Measurements from ENCODE around the gene PTPRE.

The PTPRE gene

DNA sequence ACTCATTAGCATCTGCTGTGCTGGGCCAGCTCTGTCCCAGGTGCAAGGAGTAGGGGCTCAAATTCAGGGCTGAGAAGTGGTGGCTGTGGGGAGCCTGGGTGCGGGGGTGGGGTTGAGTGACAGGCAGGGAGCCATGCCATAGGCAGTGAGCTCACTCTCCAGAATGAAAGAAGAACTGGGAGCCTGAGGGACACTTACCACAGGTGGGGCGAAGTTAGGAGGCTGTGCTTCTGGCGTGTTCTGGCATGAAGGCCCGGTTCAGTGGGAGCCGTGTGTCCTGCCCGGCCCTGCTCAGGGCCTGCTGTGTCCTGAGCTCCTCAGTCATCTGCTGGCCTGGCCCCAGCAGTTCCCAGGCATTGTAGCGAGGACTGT is 156.8 kb downstream of the PTPRE start:
- Histone ChIP-seq H3K4me1 (peaks cover 0 to 65% (median 46%) of the 10 kb centered on the region in 4 donors), H3K27me3 (no peaks in the 10 kb centered on the region), H3K27ac (peak overlapping the region; percentile 29 to 43), H3K36me3 (peaks cover 0 to 28% (median 9%) of the 10 kb centered on the region in 3 donors), H3K4me3 (no peak overlapping the region), H3K9me3 (no peaks in the 10 kb centered on the region)
- peak in 1 of 2 donors; percentile 64 for DNase-seq
- TF ChIP-seq, protein P1, sequence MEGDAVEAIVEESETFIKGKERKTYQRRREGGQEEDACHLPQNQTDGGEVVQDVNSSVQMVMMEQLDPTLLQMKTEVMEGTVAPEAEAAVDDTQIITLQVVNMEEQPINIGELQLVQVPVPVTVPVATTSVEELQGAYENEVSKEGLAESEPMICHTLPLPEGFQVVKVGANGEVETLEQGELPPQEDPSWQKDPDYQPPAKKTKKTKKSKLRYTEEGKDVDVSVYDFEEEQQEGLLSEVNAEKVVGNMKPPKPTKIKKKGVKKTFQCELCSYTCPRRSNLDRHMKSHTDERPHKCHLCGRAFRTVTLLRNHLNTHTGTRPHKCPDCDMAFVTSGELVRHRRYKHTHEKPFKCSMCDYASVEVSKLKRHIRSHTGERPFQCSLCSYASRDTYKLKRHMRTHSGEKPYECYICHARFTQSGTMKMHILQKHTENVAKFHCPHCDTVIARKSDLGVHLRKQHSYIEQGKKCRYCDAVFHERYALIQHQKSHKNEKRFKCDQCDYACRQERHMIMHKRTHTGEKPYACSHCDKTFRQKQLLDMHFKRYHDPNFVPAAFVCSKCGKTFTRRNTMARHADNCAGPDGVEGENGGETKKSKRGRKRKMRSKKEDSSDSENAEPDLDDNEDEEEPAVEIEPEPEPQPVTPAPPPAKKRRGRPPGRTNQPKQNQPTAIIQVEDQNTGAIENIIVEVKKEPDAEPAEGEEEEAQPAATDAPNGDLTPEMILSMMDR (IDR thresholded peaks at IDR 0.05): no peak
- intact Hi-C loops (cut with DNase I; ENCODE audit: low total_unique reads): no loop called here

DNA sequence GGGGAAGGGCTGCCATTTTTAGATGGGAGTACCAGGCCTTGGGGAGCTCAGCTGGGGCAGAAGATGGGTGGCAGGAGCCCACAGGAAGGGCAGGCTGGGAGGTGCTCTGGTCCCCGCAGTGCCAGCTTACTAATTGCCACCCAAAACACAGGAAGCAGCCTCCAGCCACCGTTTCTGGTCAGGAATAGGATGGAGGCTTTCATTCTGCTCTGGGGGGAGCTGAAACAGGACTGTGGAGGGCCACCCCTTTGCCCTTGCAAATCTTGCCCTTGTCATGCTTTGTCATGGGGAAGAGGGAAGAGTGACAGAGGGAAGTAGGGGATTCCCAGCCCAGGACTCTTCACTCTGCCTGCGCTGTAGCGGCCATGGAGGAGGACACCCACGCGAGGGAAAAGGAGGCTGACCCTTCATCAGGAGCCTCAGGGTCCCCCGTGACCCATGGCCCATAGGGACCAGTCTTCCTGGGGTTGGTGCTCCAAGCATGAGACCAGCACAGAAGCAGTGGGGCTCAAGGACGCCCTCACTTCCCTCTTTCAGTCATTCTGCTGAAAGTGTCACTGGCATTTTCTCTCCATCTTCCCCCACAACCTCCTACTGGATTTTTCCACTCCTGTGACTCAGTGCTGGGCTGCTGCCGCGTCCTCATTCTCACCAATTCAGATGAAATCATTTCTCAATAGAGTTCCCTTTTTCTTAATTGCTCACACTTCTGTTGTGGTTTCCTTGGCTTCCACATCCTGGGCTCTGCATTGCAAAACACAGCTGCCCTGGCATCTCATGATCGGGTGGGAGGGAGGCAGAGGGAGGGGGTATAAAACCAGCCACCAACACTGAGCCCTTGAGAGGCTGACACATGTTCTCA is 157.4 kb downstream of the PTPRE start:
- intact Hi-C loops (cut with DNase I; ENCODE audit: low total_unique reads): no loop called here

DNA sequence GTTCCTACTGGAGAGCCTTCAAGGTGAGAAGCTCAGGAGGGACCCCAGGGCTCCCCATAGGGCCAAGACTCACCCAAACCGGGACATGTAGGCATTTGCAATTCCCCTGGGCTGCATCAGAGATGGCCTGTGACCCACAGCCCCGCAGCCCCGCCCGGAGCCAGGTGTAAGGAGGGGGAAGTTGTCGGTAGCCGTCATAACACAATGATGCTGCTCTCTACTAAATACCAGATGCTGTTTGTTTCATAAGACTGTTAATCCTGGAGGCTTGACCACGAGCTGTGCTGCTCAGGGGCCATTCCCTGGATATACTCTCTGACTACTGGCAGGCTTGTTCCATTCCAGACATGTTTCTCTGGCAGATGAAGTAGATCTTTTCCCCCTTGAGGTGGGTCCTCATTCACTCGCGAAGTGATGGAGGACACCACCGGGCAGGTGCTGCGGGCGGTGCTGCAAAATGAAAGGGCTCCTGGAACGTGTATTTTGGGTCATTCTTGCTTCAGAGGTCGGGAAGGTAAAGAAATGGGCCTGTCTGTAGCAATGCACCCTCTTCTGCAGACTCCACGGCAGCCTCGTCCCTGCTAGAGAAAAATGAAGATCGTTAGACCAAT is 158.2 kb downstream of the PTPRE start:
- TF ChIP-seq, protein P1 (IDR thresholded peaks at IDR 0.05): no peak
- DNase-seq: no peak
- H3K36me3 ChIP-seq: peaks cover 0 to 32% (median 13%) of the 10 kb centered on the region in 3 donors
- peaks cover 0 to 52% (median 37%) of the 10 kb centered on the region in 4 donors for H3K4me1 ChIP-seq
- H3K27me3 ChIP-seq: no peaks in the 10 kb centered on the region
- H3K9me3 ChIP-seq: no peaks in the 10 kb centered on the region
- H3K27ac ChIP-seq: no peak overlapping the region
- intact Hi-C loops (cut with DNase I; ENCODE audit: low total_unique reads): no loop called here
- H3K4me3 ChIP-seq: no peak overlapping the region

More for the DNA sequence above, 157.4 kb downstream of the PTPRE start:
- H3K4me1 ChIP-seq: peaks cover 0 to 59% (median 40%) of the 10 kb centered on the region in 4 donors
- peak; percentile 82 to 83 for DNase-seq
- no peak overlapping the region for H3K4me3 ChIP-seq
- no peaks in the 10 kb centered on the region for H3K9me3 ChIP-seq
- no peaks in the 10 kb centered on the region for H3K27me3 ChIP-seq
- TF ChIP-seq, protein P1 (IDR thresholded peaks at IDR 0.05): no peak
- peak overlapping the region; percentile 29 to 43 for H3K27ac ChIP-seq
- H3K36me3 ChIP-seq: peaks cover 0 to 28% (median 9%) of the 10 kb centered on the region in 3 donors

DNA sequence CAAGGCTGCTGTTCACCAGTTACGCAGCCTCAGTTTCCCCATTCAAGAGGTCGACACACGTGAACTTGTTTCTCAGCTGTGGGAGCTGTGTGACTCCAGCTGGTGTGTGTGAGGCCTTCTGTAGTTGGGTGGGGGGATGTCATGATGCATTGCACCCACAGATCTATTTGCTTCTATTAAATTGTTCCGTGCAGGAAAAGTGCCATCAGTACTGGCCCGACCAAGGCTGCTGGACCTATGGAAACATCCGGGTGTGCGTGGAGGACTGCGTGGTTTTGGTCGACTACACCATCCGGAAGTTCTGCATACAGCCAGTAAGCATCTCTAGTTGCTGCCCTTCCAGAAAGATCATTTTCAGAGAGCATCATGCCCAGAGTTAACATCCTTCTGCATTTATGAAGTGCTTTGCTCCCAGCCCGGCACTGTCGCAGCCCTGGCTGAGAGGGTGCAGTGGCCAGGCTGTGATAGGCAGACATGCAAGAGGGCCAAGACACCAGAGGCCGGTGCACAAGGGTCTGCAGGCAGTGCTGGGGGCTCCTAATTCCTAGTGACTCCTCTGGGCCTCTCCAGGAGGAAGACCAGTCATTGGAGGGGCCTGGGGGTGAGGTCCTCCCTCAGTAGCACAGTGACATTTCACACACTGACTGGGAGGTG is 159.1 kb downstream of the PTPRE start:
- no peak overlapping the region for H3K4me3 ChIP-seq
- peak in 1 of 2 donors; percentile 42 for DNase-seq
- H3K36me3 ChIP-seq: peaks cover 0 to 41% (median 22%) of the 10 kb centered on the region in 3 donors
- peaks cover 0 to 42% (median 32%) of the 10 kb centered on the region in 4 donors for H3K4me1 ChIP-seq
- no peak overlapping the region for H3K27ac ChIP-seq
- H3K27me3 ChIP-seq: no peaks in the 10 kb centered on the region
- TF ChIP-seq, protein P1 (IDR thresholded peaks at IDR 0.05): no peak
- H3K9me3 ChIP-seq: no peaks in the 10 kb centered on the region
- intact Hi-C loops (cut with DNase I; ENCODE audit: low total_unique reads): no loop called here

DNA sequence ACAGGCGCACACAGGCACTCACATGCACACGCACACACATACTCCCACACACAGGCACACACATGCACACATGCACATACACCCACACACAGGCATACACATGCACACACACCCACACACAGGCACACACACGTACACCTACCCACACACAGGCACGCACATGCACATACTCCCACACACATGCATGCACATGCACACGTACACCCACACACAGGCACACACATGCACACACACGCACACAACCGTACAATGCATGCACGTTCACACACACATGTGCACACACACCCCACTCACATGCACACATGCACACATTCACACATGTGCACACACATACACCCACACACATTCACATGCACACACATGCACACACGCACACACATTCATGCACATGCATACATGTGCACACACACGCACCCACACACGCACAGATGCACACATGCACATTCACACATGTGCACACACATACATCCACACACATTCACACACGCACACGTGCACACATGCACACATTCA is 160.0 kb downstream of the PTPRE start:
- intact Hi-C loops (cut with DNase I; ENCODE audit: low total_unique reads): no loop called here
- no peaks in the 10 kb centered on the region for H3K27me3 ChIP-seq
- TF ChIP-seq, protein P1 (IDR thresholded peaks at IDR 0.05): no peak
- no peaks in the 10 kb centered on the region for H3K9me3 ChIP-seq
- H3K27ac ChIP-seq: no peak overlapping the region
- peak in 1 of 2 donors; percentile 19 for DNase-seq
- peaks cover 0 to 35% (median 29%) of the 10 kb centered on the region in 4 donors for H3K4me1 ChIP-seq
- no peak overlapping the region for H3K4me3 ChIP-seq
- peaks cover 0 to 49% (median 26%) of the 10 kb centered on the region in 3 donors for H3K36me3 ChIP-seq

Measured in tibial artery (tissue), 4 donors.